GM21381 (cell line): ENCODE results near the gene ALOXE3.

Experiments used
- ATAC-seq: cut with Tn5 transposase; IDR thresholded peaks from one replicate; pipeline ENCODE4 v1.9.1; 2021; ENCODE audit warnings: mild to moderate bottlenecking, moderate library complexity; ENCODE audit not compliant: unreplicated experiment

The ALOXE3 gene

GRCh38 chr17:8142887-8143580 is 24.7 kb upstream of the ALOXE3 start:
- ATAC-seq = no peak

GRCh38 chr17:8142158-8142886 is 24.0 kb upstream of the ALOXE3 start:
- no peak for ATAC-seq

- no peak for ATAC-seq
Measured at GRCh38 chr17:8141741-8142140, 23.4 kb upstream of the ALOXE3 start.

GRCh38 chr17:8141045-8141444 is 22.7 kb upstream of the ALOXE3 start:
- no peak for ATAC-seq

GRCh38 chr17:8140065-8141029 is 22.0 kb upstream of the ALOXE3 start:
- no peak for ATAC-seq

- peak; percentile 77 for ATAC-seq
Measured at GRCh38 chr17:8138672-8139371, 20.5 kb upstream of the ALOXE3 start.

- ATAC-seq = no peak
Measured at GRCh38 chr17:8138374-8138671, 20.0 kb upstream of the ALOXE3 start.

GRCh38 chr17:8137645-8138373 is 19.5 kb upstream of the ALOXE3 start:
- ATAC-seq = no peak

GRCh38 chr17:8133941-8134340 is 15.6 kb upstream of the ALOXE3 start:
- ATAC-seq = no peak

GRCh38 chr17:8133399-8133798 is 15.1 kb upstream of the ALOXE3 start:
- ATAC-seq = no peak

- ATAC-seq = no peak
Measured at GRCh38 chr17:8131844-8132441, 13.6 kb upstream of the ALOXE3 start.

GRCh38 chr17:8128125-8128784 is 9.9 kb upstream of the ALOXE3 start:
- ATAC-seq = no peak

- ATAC-seq = peak; percentile 29
Measured at GRCh38 chr17:8126491-8127066, 8.3 kb upstream of the ALOXE3 start.

- no peak for ATAC-seq
Measured at GRCh38 chr17:8125947-8126490, 7.7 kb upstream of the ALOXE3 start.

- no peak for ATAC-seq
Measured at GRCh38 chr17:8125154-8125946, 7.0 kb upstream of the ALOXE3 start.

- no peak for ATAC-seq
Measured at GRCh38 chr17:8124350-8125153, 6.2 kb upstream of the ALOXE3 start.

- no peak for ATAC-seq
Measured at GRCh38 chr17:8123695-8124349, 5.5 kb upstream of the ALOXE3 start, which contains the start of gene HES7. Gene HES7 (minus strand): TSS chr17:8124106. CDS start chr17:8124084, 22 bp downstream.
